Measurements from ENCODE around the gene MEF2C.

- TF ChIP-seq EZH2 (IDR thresholded peaks at IDR 0.05; ENCODE audit: borderline replicate concordance, low read length) (no peak), CTCF (IDR thresholded peaks at IDR 0.05; ENCODE audit: low read length) (no peak)
Measured at GRCh38 chr5:88768411-88768810, 114.6 kb downstream of the MEF2C start.
